Neutrophil (primary cell): Measurements from ENCODE around the gene P2RY11.
A peak's percentile ranks its signal among the peaks of the same experiment; 100 is the strongest.

Experiments
- H3K27ac ChIP-seq: fragments of 200-600 bp; sonication (generic); 2 replicates; pipeline ENCODE4 v1.5.1; 2016; ENCODE audit warnings: mild to moderate bottlenecking, moderate library complexity
- H3K27me3 ChIP-seq: fragments of 200-600 bp; sonication (generic); 2 replicates; pipeline ENCODE4 v1.6.0; 2016; ENCODE audit warnings: mild to moderate bottlenecking
- H3K36me3 ChIP-seq: fragments of 200-600 bp; sonication (generic); 2 replicates; pipeline ENCODE4 v1.5.1; 2017
- H3K4me1 ChIP-seq, 2 experiments: fragments of 200-600 bp in 1 of 2; sonication (generic) in 1 of 2; 1 replicate in 1 of 2; 2 replicates in 1 of 2; pipeline versions ENCODE4 v1.5.1 to v1.6.1; 2013 to 2016; ENCODE audit warnings: low read depth in 1 of 2, low read length in 1 of 2, mild to moderate bottlenecking in 1 of 2, moderate library complexity in 1 of 2; ENCODE audit not compliant: control insufficient read depth in 1 of 2, insufficient read depth in 1 of 2
- H3K4me3 ChIP-seq, 2 experiments: fragments of 200-600 bp in 1 of 2; sonication (generic) in 1 of 2; 1 replicate in 1 of 2; 2 replicates in 1 of 2; pipeline ENCODE4 v1.5.1; 2013 to 2016; ENCODE audit warnings: low read depth in 1 of 2, low read length in 1 of 2, mild to moderate bottlenecking in 1 of 2, moderate library complexity in 1 of 2
- H3K9me3 ChIP-seq: fragments of 200-600 bp; sonication (generic); 2 replicates; pipeline ENCODE4 v1.5.1; 2016
- CTCF ChIP-seq: fragments of 200-600 bp; sonication (generic); IDR thresholded peaks from 2 replicates; pipeline ENCODE4 v1.5.1; 2016; ENCODE audit warnings: antibody characterized with exemption

P2RY11 gene

GRCh38 chr19:10116866-10117616 is 5.5 kb downstream of the P2RY11 start:
- H3K27ac ChIP-seq = no peak overlapping the region
- H3K4me1 ChIP-seq = peaks cover 19 to 23% of the 10 kb centered on the region in 2 experiments
- no peaks in the 10 kb centered on the region for H3K27me3 ChIP-seq
- H3K36me3 ChIP-seq = peaks cover 39% of the 10 kb centered on the region
- no peak overlapping the region for H3K4me3 ChIP-seq
- H3K9me3 ChIP-seq = no peaks in the 10 kb centered on the region
- no peak for TF ChIP-seq CTCF

GRCh38 chr19:10118960-10119359 is 7.5 kb downstream of the P2RY11 start:
- H3K4me3 ChIP-seq = peak overlapping the region; percentile 71 to 91
- H3K27ac ChIP-seq = peak overlapping the region; percentile 72
- TF ChIP-seq CTCF = no peak
- H3K4me1 ChIP-seq = peaks cover 10 to 11% of the 10 kb centered on the region in 2 experiments
- no peaks in the 10 kb centered on the region for H3K9me3 ChIP-seq
- H3K27me3 ChIP-seq = no peaks in the 10 kb centered on the region
- H3K36me3 ChIP-seq = peaks cover 39% of the 10 kb centered on the region

GRCh38 chr19:10120538-10121189 is 9.2 kb downstream of the P2RY11 start:
- H3K36me3 ChIP-seq = peaks cover 22% of the 10 kb centered on the region
- H3K4me3 ChIP-seq = no peak overlapping the region
- H3K9me3 ChIP-seq = no peaks in the 10 kb centered on the region
- H3K4me1 ChIP-seq = peaks cover 10 to 11% of the 10 kb centered on the region in 2 experiments
- no peaks in the 10 kb centered on the region for H3K27me3 ChIP-seq
- H3K27ac ChIP-seq = no peak overlapping the region
- TF ChIP-seq CTCF = no peak

- peaks cover 8% of the 10 kb centered on the region for H3K36me3 ChIP-seq
- no peak overlapping the region for H3K27ac ChIP-seq
- no peaks in the 10 kb centered on the region for H3K9me3 ChIP-seq
- H3K4me3 ChIP-seq = no peak overlapping the region
- H3K27me3 ChIP-seq = no peaks in the 10 kb centered on the region
- H3K4me1 ChIP-seq = peaks cover 10 to 11% of the 10 kb centered on the region in 2 experiments
- no peak for TF ChIP-seq CTCF
Measured at GRCh38 chr19:10122045-10122444, 10.6 kb downstream of the P2RY11 start.

GRCh38 chr19:10124429-10124828 is 12.9 kb downstream of the P2RY11 start:
- Histone ChIP-seq H3K4me3 (no peak overlapping the region), H3K9me3 (no peaks in the 10 kb centered on the region), H3K27me3 (no peaks in the 10 kb centered on the region), H3K4me1 (peaks cover 2 to 3% of the 10 kb centered on the region in 2 experiments), H3K36me3 (peaks cover 15% of the 10 kb centered on the region), H3K27ac (no peak overlapping the region)
- no peak for TF ChIP-seq CTCF
